ENCODE measurements around the gene TIAM1.

TIAM1 gene

GRCh38 chr21:31117128-31117916, 226.7 kb downstream of the TIAM1 start:
- DNase-seq (ENCODE audit: low read depth), result peak; percentile 82
- H3K4me3 ChIP-seq (ENCODE audit: low read depth, low read length), result no peak overlapping the region
- peak; percentile 26 for TF ChIP-seq CTCF (conservative IDR thresholded peaks at IDR 0.05; ENCODE audit: low read depth, low read length)

GRCh38 chr21:31115249-31115648, 228.8 kb downstream of the TIAM1 start:
- DNase-seq (ENCODE audit: low read depth), result no peak
- TF ChIP-seq CTCF (conservative IDR thresholded peaks at IDR 0.05; ENCODE audit: low read depth, low read length), result no peak
- no peak overlapping the region for H3K4me3 ChIP-seq (ENCODE audit: low read depth, low read length)

- H3K4me3 ChIP-seq (ENCODE audit: low read depth, low read length), result no peak overlapping the region
- no peak for TF ChIP-seq CTCF (conservative IDR thresholded peaks at IDR 0.05; ENCODE audit: low read depth, low read length)
- DNase-seq (ENCODE audit: low read depth), result peak; percentile 30
Observed at GRCh38 chr21:31111093-31111492, 233.0 kb downstream of the TIAM1 start.

GRCh38 chr21:31110430-31110829, 233.6 kb downstream of the TIAM1 start:
- no peak overlapping the region for H3K4me3 ChIP-seq (ENCODE audit: low read depth, low read length)
- peak; percentile 57 for DNase-seq (ENCODE audit: low read depth)
- TF ChIP-seq CTCF (conservative IDR thresholded peaks at IDR 0.05; ENCODE audit: low read depth, low read length), result no peak

- H3K4me3 ChIP-seq (ENCODE audit: low read depth, low read length), result no peak overlapping the region
- no peak for TF ChIP-seq CTCF (conservative IDR thresholded peaks at IDR 0.05; ENCODE audit: low read depth, low read length)
- DNase-seq (ENCODE audit: low read depth), result no peak
Observed at GRCh38 chr21:31107871-31108270, 236.2 kb downstream of the TIAM1 start.

- DNase-seq (ENCODE audit: low read depth), result no peak
- no peak overlapping the region for H3K4me3 ChIP-seq (ENCODE audit: low read depth, low read length)
- TF ChIP-seq CTCF (conservative IDR thresholded peaks at IDR 0.05; ENCODE audit: low read depth, low read length), result no peak
Observed at GRCh38 chr21:31107176-31107785, 236.8 kb downstream of the TIAM1 start.

Measured in choroid plexus epithelial cell (primary cell).